Measurements from ENCODE around the gene GOT1.

The GOT1 gene

DNA sequence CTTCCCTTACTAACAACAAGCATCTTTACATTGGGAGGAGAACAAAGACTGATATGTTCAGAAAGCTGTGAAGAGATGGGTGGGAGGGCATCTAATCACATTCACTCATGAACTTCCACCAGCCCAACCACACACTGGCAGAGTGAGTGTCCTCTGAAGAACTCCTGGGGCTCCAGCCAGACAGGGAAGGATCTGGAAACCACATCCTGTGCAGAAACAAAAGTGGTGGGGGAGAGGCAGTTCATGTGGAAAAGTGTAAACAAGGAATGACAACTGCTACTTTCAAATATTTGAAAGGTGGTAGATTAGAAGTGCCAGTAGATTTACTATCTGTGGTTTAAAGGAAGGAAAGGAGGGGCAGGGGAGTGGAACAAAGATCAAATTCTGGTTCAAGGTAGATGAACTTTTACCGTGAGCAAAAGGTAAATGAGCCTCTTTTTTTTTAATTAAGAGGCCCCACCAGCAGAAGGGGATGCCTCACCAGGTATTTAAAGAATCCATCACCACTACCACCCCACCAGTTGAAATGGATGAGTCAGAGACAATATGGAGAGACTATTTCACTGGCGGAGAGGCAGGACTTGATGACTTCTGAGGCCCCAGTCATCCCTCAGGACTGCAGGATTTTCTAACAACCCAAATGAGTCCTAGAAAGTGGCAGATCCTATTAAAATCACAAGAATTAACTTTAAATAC is 34.5 kb downstream of the GOT1 start:
- DNase-seq (ENCODE audit: low spot score): peak; percentile 54

DNA sequence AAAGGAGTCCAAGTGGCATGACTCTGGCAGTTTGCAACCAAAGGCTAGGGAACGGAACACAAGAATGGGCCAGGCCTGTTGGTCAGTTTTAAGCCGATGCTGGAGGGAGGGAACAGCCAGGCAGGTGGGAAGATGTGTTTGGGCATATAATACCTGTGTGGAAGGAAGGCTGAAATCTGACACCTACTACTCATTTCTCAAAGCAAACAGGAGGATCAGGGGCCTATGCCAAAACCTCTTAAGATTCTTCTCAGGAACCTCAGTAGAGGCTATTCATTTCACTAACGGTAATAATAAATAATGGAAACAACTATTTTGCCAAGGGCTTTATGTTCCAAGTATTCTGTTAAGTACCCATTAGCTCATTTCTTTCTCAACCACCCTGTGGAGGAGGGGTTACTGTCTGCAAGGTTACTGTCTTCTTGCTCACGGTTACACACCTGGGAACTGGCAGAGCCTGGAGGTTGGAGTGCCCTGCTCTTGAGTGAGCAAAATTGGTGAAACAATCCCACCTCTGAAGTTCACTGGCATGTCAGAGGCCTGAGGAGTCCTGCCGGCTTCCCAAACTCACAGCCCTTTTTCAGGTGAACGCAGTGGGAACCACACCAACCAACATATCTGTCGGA is 35.5 kb downstream of the GOT1 start:
- no peak for DNase-seq (ENCODE audit: low spot score)

GRCh38 chr10:99394256-99394655 is 36.2 kb downstream of the GOT1 start:
- no peak for DNase-seq (ENCODE audit: low spot score)

DNA sequence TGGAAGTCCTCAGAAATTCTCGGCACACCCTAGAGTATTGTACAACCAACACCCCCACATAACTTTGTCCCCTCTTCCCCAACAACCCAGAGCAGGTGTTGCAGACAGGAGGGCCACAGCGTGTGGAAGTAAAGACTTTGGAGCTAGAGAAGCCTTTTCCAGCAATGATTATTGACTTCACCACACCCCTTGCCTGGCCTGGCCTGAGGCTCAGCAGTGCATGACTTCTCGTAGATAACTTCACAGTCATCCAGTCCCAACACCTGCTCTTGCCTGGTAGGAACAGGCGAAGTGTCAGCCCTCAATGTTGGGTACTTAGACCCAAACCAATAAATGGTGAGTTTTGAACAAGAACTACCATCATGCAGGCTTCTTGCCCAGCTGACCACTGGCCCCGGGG is 36.7 kb downstream of the GOT1 start:
- DNase-seq (ENCODE audit: low spot score): no peak

- no peak for DNase-seq (ENCODE audit: low spot score)
Measured at GRCh38 chr10:99393036-99393435, 37.4 kb downstream of the GOT1 start.

DNA sequence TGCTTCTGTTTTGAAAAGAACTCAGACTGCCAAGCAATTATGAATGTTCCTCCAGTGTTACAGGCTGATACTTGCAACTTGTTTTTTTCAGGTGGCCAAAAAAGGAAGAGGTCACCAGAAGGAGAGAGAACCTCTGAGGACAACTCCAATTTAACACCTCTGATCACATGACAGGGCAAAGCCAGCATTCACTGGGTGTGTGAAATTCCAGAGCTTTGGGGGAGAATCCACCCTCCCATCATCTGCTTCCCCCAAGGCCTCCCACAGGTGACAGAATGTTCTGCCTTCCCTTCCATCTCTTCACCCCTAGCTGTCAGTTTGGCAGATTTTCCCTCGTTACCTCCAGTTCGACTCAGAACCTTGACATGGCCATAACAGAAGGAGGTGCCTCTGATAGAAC is 39.1 kb downstream of the GOT1 start:
- no peak for DNase-seq (ENCODE audit: low spot score)

DNA sequence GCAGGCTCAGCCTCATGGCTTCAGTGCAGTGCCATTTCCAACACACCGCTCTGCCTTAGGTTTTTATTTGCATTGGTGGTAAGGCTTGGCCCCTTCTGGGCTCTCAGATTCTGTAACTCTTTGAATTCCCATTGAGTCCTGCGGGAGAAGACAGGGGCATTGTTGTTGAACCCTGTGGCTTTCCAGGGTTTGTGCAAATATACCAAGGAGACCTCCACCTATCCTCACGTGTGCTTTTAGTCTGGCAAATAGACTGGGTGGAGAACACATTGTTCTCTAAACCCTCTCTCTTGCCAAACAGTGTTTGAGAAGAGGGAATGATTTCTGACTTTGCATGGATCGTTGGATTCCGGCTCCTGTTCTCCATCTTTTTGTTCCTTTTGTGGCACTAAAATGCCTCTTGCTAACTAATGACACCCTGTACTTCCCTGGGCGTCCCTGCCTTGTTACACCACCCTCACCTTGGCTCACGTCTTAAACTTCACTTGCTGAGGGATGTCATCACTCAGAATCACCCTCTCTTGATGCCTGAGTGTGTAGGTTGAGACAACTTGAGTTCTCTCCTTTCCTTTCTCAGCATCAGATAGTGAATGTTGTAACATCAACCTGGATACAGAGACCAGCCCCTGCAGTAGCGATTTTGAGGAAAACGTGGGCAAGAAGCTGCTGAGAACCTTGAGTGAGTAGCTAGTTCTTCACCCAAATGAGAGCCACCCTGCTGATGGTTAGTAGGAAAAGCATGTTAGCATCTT is 40.5 kb downstream of the GOT1 start:
- no peak for DNase-seq (ENCODE audit: low spot score)

GRCh38 chr10:99387541-99387940 is 42.9 kb downstream of the GOT1 start:
- no peak for DNase-seq (ENCODE audit: low spot score)

- DNase-seq (ENCODE audit: low spot score): no peak
Measured at GRCh38 chr10:99387071-99387470, 43.4 kb downstream of the GOT1 start.

- DNase-seq (ENCODE audit: low spot score): no peak
Measured at GRCh38 chr10:99382176-99382575, 48.2 kb downstream of the GOT1 start.

- DNase-seq (ENCODE audit: low spot score): no peak
Measured at GRCh38 chr10:99375426-99375825, 55.0 kb downstream of the GOT1 start.

DNA sequence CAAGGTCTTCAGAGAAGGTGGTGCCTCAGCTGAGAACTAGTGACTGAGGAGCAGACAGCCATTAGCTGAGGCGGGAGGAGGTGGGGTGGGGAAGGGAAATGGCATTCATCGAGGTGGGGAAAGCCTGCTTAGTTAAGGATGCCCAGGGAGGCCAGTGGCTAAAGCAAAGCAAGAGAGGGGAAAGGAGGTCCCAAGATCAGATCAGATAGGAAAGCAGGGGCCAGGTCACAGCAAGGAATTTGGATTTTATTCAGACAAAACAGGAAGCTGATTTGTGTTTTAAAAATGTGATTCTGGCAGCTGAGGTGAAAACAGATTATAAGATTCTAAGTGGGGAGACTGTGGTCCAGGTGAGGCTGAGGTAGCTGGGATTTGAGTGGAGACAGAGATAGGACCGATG is 55.5 kb downstream of the GOT1 start:
- DNase-seq (ENCODE audit: low spot score): no peak

GRCh38 chr10:99374526-99374925 is 55.9 kb downstream of the GOT1 start:
- no peak for DNase-seq (ENCODE audit: low spot score)

- no peak for DNase-seq (ENCODE audit: low spot score)
Measured at GRCh38 chr10:99372546-99373271, 57.7 kb downstream of the GOT1 start.

DNA sequence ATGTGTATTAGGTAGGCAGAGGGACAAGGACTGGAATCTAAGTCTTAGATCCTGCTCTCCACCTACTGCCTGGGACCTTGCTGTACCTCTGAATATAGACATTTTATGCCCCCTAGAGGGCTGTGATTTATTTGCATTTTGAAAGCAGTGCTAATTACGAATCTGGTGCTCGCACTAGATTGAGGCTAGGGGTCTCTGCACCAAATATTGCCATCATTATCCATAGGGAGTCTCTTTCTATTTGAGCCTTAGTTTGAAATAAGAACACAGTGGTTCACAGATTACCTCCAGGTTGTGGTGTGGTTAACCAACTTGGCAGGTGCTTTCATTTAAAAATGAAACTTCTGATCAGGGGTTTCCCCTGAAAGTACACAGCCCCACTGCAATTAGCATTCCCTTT is 59.4 kb downstream of the GOT1 start:
- DNase-seq (ENCODE audit: low spot score): no peak

DNA sequence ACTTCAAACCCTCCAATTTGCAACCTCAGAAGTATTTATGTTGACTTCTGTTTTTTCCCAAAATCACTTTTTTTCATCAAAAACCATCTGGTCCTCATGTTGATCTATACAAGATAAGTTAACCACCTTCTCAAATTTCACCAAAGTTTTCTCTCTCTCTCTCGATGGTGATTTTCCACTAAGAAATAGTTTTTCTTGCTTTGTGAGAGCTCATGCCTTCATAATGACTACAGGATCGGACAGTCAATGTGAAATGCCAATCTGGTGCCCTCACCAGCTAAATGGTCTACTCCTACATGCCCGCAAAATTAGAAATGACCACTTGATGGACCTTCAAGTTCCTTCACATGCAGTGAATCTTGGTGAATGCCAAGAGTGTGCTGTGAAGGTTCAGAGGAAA is 60.9 kb downstream of the GOT1 start:
- DNase-seq (ENCODE audit: low spot score): no peak

DNA sequence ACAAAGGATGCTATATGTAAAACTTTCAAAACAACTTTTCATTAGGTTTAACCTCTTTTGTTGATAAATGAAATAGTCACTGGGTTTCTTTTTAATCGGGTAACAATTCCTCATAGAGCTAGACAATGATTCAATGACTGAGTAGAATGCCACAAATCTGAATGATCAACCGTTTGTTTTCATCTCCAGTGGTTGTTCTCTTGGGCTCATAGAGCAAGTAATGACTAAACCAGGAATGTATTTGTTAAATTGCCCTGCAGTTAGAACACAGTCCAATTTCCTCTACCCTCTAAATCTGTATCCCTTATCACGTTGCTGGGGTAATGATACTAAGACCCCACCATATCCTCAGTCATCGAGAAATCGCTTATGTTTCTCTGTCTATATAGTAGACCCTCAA is 61.3 kb downstream of the GOT1 start:
- DNase-seq (ENCODE audit: low spot score): no peak

DNA sequence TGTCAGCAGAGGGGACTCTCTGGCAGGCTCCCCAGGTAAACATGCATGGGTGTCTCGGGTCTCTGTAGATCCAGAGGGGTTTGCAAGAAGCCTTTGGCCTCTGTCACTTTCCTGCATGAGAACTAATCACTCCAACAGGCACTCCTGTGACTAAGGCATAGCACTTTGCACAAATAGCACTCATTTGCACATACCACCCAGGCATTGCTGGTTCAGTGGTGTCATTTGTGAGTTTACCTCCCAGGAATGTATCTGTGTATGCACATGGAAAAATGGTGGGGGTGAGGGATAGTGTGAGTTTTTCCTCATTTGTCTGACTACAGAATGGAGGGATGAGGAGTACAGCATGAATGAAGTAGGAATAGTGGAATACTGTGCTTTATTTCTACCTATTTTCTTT is 61.8 kb downstream of the GOT1 start:
- DNase-seq (ENCODE audit: low spot score): no peak

- DNase-seq (ENCODE audit: low spot score): no peak
Measured at GRCh38 chr10:99366666-99367065, 63.8 kb downstream of the GOT1 start.

- no peak for DNase-seq (ENCODE audit: low spot score)
Measured at GRCh38 chr10:99365736-99366135, 64.7 kb downstream of the GOT1 start.

DNA sequence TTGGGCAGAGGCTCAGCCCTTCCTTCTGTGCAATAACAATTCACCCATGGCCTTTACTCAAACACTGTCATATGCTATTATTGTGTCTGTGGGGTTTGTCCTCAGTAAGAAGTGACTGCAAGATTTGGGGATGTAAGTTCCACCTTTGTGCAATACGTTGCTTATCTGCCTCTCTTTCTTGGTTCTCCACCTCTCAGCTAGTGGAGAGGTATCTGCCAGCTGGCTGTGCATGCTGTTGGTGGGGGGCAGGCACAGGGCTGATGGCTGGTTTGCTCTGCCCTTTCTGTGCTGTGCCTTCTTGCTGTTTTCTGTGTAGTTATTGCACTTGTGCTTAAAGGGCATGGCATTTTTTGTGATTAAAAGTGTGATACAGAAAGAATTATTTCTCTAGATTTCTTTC is 65.1 kb downstream of the GOT1 start:
- DNase-seq (ENCODE audit: low spot score): no peak

GRCh38 chr10:99364125-99364524 is 66.3 kb downstream of the GOT1 start:
- no peak for DNase-seq (ENCODE audit: low spot score)

DNA sequence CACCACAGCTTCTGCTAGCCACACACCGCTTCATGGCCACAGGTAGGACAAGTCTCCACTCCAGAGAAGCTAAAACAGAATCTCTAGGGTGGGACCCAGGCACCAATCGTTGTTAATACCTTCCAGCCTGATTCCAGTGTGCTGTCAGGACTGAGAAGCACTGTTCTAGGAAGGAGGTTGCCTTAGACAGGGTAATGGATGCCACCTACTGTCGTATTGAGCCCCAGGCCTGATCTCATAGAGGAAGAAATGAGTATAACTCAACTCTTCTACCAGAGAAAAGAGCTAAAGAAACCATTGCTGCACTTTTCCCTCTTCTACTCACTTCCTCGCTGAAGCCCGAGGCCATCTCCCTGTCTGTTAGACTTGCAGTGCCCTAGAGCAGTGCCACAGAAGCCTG is 69.5 kb downstream of the GOT1 start:
- DNase-seq (ENCODE audit: low spot score): no peak
